Jurkat, Clone E6-1 (cell line): ENCODE measurements around the gene MYO5B. TPM values are rescaled to one million over a fixed set of nuclear protein-coding genes. Genes with fewer than 3 reads are reported as not detected.
"Not testable (repeated sequence)": the region's sequence is repeated elsewhere in the genome, so short reads cannot be mapped to it uniquely, and the experiment has no call there.

Source experiments
- DNase-seq: peaks from one replicate; pipeline ENCODE4 v3.0.0-alpha.2; 2011; ENCODE audit warnings: low read depth, low spot score
- H3K4me3 ChIP-seq: 2 replicates; pipeline ENCODE4 v1.5.1; 2011; ENCODE audit warnings: mild to moderate bottlenecking, low read length, control low read depth, moderate library complexity
- polyA plus RNA-seq: library from polyadenylated mRNA; unstranded; fragments of >200 nt; gene quantifications from one replicate; pipeline ENCODE4 v1.2.1, GENCODE V29; 2012; ENCODE audit warnings: missing spikeins; ENCODE audit not compliant: insufficient read length, insufficient read depth

The MYO5B gene
- polyA plus RNA-seq = 0.53 TPM

DNA sequence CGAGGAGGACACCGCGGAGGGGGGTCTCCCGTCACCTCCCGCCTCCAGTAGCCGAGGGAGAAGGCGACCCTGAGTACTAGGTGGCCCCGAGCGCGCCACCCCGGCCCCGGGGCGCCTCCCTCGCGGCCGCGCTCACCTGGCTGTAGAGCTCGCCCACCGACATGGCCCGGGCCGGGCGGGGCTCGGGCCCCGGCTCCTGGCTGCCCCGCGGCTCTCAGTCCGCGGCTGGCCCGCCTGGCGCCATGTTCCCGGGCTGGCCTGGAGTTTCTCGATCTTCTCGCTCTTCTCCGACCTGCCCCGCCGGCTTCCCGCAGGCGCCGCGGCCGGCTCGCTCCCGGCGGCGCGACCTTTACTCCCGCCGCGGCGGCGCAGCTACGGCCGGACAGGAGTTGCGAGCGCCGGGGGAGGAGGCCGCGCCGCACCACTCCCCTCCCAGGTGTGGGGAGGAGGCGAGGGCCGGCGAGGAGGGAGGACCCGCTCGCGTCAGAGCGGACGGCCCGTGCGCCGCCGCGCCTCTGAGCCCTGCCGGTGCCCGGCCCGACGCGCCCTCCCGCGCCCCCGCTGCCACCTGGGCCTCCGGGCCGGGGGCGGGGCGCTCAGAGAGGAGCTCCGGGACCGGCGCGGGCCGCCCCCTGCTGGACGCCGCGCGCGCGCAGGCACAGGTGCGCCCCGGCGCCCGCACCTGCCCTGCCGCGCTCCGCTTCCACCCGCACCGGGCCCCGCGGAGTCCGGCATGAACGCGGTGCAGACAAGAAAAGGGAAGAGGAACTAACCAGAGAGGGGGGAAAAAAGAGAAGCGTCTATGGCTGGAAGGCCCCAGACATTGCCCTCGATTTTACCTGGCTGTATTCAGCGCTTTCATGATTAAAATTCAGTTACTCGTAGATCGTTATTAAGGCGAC, at the start of gene MYO5B:
Gene MYO5B (minus strand): TSS at position 517 of the 902 bp plus-strand sequence. CDS start 354 bp downstream, at position 163.
- no peak for DNase-seq
- H3K4me3 ChIP-seq = no peak within 1 kb of the TSS

DNA sequence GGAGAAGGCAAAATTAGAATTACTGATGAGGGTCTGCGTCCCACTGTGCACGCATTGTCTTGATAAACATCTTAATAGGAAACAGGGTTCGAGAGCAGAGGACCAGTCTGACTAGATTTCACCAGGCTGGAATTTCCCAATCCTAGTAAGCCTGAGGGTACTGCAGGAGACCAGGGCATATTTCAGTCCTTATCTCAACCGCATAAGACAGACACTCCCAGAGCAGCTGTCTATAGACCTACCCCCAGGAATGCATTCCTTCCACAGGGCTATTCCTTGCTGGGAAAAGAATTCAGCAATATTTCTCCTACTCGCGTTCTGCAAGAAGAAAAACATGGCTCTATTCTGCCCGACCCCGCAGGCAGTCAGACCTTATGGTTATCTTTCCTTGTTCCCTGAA, 46.8 kb upstream of the MYO5B start:
- H3K4me3 ChIP-seq, DNase-seq: not testable (repeated sequence)

DNA sequence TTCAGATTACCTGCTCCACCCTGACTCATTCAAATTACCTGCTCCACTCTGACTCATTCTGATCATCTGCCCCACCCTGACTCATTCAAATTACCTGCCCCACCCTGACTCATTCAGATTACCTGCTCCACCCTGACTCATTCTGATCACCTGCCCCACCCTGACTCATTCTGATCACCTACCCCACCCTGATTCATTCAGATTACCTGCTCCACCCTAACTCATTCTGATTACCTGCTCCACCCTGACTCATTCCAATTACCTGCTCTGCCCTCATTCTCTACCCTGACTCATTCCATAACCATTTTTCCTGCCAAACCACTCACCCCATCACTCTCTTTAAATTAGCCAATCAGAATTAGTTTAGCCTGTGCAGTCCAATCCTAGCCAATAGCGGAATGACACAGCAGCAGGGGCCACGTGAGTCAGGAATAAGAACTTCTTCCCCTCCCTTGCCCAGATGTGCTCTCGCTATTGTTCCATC, 45.2 kb upstream of the MYO5B start:
- H3K4me3 ChIP-seq = no peak overlapping the region
- DNase-seq = no peak

DNA sequence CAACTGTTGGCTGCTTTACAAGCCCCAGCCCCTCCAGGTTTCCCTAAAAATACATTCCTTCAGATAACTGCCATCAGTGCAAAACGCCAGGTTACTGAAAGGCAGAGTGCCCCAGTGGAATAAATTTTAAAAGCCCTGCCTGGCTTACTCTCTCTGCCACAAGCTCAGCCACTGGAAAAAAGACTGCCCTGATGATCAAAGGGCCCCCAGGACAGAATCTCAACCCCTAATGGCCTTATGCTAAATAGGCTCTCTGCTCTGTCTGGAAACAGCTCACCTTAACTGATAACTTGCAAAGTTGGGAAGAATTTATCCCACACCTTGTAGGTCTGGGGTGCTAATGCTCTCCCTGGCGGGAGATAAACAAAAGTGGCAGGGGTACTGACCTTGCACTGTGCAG, 37.5 kb upstream of the MYO5B start:
- H3K4me3 ChIP-seq = no peak overlapping the region

DNA sequence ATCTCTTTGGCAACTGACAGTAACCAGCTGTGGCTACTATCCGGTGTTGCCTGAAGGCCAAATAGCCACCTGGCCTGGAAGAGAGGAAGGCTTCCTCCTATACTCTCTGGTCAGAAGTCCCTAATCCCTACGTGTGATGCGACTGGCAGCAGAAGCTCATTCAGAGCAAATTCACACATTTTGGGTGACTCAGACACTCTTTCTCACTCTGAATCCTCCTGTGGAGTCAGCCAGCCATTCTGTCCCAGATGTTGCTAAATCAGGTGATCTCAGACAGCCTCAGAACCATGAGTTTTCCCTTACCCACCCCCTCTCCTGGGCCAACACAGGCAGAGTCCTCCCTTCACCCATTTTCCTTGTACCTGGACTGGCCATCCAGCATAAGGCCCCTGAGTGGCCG, 36.7 kb upstream of the MYO5B start:
- no peak for DNase-seq

More for the DNA sequence above, 37.5 kb upstream of the MYO5B start:
- DNase-seq = no peak

DNA sequence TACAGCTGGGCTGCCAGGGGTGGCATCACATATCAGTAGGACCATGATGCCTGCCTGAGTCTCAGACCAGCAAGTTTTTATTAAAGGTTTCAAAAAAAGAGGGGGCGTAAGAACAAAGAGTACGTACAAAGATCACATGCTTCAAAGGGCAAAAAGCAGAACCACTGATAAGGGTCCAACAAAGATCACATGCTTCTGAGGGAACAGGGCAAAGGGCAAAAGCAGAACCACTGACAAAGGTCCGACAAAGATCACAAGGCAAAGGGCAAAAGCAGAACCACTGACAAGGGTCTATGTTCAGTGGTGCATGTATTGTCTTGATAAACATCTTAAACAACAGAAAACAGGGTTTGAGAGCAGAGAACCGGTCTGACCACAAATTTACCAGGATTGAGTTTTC, 25.3 kb upstream of the MYO5B start:
- not testable (repeated sequence) for DNase-seq, H3K4me3 ChIP-seq

More for the DNA sequence above, 36.7 kb upstream of the MYO5B start:
- H3K4me3 ChIP-seq = no peak overlapping the region

DNA sequence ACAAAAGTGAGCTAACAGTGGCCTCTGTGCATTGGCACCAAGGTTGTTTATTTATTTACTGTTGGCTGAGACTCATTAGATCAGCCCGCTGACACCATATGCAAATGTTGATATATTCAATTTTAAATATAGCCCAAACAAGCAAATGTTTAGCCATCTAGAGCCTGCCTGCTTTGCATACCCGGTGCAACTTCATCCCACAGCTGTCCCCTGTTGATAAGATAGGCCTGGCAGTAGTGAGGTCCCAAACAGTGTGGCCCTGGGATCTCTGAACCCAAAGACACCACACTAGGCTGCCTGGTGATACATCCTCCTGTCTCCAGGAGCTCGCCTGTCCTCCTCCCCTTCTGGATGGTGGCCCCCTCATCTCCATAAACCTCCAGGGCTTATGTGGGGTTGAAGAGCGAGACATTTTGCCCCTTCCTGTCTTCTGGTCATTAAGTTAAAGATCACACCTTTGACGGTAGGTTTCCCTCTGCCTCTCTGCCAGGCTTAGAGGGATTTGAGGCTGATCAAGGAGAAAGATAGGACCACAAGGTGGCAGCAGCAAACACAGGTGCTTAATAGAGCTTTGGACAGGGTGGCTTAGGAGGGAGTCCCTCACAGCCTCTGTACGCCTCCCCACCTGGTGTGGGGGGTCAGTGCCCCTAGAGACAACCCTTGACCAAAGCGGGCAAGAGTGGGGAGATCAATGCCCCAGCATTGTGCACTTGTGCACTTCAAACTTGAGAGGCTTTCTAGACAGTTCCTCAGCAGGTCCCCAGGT, 23.7 kb upstream of the MYO5B start:
- H3K4me3 ChIP-seq = no peak overlapping the region

DNA sequence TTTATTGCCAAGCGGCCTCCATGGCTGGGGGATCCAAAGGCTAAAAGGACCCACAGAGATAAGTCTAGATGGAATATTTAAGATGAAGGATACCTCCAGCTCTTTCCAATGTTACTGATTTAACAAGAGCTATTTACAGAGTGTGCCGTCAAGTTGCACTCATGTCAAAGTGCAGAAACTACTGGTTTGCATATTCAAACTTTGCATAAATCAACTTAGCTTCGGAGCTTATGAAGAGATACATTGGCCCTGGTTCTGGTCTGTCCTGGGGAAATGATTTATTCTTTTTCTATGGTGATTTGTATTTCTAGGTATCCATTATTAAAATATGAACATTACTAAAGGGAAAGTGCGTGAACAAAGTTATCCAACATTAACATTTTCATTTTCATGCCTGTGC, 14.4 kb upstream of the MYO5B start:
- DNase-seq = no peak
- no peak overlapping the region for H3K4me3 ChIP-seq

More for the DNA sequence above, 23.7 kb upstream of the MYO5B start:
- peak; percentile 35 for DNase-seq

DNA sequence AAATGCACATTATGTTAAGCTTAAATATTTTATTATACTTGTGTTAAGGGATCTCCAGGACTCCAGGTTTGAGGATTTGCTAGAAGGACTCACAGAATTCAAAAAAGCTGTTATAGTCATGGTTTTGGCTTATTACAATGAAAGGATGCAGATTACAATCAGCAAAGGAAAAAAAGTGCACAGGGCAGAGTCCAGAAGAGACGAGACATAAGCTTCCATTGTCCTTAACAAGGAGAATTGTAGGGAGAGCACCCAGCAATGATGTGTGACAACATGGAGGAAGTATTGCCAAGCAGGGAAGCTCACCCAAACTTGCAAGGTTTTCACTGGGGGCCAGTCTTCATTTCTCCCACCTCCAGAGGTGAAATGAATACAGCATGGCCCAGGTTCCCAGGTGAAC, 12.8 kb upstream of the MYO5B start:
- DNase-seq = no peak
- no peak overlapping the region for H3K4me3 ChIP-seq

DNA sequence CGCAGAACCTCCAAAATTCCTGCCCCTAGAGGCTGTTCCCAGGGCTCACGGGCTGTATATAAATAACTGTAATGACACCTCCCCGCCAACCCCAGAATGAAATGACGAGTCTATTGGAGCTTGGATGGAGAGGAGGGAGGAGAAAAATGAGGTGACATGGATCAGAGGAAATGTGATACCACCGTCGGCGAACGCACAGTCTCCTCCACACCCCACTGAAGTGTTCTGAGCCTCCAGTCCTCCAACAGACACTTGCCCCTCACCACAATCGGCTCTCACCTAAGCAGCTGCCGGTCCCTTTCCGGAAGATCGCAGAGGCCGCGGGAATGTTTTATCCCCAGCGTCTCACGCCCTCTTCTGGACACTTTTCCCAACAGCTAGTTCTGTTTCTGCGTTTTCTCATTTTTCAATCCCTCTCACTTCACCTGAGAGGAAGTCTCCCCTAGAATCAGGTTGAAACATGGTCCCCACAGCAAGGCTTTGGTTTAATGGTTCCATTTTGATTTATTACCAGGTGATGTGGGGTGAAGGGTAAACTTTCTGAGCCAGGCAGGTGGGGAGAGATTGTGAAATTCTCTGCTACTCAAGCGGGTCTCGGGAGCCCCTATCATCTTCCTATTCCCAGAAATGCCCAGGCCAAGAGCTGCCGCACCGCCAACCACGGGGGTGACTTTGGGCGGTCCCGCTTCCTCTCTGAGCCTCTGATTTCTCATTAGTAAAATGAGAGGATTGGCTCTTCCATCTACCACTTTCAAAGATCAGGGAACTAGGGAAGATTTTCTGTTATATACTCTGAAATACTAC, 9.1 kb upstream of the MYO5B start:
- DNase-seq = peak; percentile 28
- no peak overlapping the region for H3K4me3 ChIP-seq

DNA sequence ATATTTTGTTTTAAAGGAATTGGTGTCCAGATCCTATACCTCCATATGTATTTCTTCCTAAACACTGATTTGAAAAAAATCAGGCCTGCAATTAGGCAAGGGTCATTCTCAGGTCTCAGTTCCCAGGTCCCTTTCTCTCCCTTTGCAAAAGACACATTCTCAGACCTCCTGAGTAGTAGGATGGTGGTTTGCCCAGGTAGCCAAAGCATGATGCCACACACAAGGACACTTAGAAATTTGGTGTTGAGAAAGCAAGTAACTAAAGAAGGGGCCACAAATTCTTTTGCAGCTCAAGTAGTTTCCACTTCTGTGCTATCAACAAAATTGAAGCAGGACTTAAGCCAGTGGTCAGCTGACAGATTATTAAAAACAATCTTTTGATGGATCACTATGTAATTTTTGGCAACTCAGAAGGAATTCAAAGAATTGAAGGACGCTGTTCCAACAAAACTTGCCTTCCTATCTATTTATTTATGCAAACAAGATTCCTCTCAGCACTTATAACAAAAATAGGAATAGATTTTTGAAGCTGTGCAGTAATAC, 6.6 kb upstream of the MYO5B start:
- DNase-seq = no peak
- H3K4me3 ChIP-seq = no peak overlapping the region

DNA sequence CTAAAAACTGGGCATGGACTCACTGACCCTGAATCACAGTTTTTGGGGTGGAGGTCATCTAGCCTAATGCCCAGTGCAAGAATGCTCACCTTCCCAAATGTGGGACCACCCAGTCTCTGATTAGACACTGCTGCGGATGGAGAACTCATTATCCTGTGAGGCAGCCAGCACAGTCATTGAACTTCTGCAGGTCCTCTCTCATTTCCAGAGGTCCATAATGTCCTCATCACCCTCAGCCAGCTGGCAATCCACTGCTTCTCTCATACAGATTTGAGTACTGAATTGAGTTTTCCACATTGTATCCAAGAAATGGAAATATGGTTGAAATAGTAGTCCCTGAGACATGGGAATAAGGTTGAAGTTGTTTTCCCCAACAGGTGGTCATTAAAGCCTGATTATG, 5.0 kb upstream of the MYO5B start:
- no peak for DNase-seq
- no peak overlapping the region for H3K4me3 ChIP-seq

DNA sequence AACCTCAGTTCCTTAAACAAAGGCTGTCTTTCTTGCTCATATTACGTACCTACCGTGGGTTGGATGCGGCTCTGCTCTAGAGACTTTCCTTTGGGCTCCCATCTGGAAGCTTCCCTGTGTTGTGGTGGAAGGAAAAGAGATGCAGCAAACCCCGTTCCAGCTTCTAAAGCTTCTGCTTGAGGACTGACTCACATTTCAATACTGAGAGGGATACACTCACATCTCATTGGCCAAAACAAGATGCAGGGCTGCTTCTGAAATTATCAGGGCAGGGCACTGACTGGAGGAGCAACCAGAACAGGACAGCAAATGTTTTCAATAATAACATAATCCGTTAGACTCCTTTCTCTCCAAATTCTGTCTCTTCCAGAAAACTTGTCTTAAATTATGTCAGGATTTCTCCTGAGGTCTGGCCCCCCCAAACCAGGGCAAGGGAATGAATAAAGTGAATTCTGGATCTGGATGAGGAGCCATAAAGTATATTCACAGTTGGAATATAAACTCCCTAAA, 4.5 kb upstream of the MYO5B start:
- no peak overlapping the region for H3K4me3 ChIP-seq
- DNase-seq = no peak

DNA sequence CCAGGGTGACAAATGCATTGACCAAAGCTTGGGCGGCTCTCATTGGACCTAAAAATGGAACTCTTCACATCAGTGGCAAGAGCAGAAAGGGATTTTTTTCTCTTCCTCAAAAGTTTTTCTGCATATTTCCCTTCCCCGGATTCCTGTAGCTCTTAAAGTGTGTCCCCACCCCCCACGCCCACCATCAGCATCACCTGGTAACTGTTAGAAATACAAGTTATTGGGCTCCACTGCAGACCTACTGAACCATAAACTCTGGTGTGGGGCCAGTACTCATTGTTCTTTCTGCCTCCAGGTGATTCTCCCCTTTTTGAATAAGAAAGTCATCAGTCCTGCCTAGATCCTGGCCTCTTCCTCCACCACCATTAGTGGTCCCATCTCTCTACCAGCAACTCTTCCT, 1.3 kb upstream of the MYO5B start:
- DNase-seq = no peak

DNA sequence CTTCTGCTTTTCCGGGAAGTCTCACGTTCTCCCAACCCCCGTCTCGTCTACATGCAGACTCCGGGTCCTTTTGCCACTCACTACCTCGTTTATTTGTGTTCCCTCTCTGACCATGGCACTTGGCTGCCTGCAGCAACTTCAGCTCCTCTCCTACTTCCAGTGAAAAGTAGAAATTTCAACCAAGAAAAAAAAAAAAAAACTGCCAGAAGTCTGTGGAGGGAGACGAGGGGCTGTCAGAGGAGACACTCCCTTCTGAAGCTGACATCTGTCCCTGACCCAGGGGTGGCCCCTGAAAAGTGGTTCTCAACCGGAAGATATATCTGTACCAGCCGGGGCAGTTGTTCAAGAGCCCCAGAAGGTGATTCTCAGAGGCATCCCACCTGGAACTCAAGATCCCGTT, 742 bp upstream of the MYO5B start:
- no peak for DNase-seq
- H3K4me3 ChIP-seq = no peak overlapping the region

More for the DNA sequence above, 1.3 kb upstream of the MYO5B start:
- H3K4me3 ChIP-seq = no peak overlapping the region

DNA sequence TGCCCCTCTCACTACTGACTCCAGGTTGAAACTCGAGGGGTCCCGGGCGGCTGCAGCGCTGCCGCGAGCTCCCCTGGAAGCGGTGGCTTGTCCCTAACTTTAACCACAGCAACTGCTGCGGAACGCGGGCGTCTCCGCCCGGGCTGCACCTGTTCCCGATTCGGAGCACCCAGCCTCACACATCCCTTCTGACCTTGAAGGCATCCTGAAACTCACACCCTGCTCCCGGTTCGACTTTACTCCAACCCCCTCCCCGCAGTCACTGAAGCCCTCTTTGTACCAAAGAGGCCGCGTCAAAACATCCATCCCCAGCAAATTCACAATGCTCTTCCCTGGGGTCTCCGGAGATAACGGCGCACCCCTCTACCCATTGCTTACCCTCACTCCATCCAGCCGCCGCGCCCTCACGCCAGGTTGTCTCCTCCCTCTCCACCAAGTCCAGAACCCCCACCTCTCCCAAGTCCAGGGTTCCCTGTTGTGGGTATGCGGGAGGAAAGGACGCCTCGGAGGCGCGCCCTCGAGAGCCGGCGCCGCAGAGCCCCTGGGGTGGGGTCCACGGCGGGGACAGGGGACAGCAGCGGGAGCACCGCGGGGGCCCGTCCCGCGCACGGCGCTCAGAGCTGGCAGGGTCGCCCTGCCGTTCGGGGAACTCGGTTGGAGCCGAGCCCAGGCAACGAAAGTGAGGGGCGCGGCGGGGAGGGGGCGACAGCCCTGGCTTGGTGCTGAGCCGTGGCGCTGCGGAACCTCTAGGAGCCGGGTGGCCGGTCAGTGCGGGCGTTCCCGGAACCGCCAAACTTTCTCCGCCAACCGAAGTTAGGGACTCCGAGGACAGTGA, 934 bp downstream of the MYO5B start:
- DNase-seq = no peak
- no peak overlapping the region for H3K4me3 ChIP-seq

DNA sequence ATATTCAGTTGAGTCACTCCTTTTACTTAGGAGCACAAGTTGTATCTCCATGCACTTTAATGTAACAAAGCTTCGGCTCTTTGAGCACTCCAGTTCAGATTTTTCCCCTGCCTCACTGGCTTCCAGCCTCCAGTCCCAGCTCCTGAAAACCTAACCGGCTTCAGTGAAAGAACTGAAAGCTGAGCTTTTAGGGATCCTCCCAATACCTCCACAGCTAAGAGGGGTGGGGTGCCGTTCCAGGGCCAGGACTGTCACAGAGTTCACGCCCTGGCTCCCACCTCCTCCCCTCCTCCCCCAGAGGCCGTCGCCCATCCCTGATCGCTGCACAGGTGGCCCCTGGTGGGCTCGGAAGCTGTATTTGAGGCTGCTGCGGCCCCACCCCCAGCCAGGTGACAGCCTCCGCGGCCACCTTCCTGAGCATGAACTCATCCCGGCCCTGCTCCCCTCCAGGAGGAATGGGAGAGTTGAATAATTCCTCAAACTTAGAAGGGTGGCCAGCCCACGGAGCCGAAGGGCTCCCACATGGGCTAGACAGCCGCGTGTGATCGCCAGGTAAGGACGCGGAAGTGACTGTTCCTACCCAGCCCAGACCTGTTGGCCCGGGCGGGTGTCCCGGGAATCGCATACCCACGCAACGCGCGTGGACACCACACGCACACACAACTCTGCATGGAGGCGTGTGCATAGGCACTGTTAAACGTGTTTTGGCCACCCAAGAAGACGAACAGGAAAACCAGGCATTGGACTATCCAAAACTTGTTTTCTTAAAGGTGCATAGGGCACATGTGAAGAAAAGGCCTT, 1.8 kb downstream of the MYO5B start:
- no peak for DNase-seq
- H3K4me3 ChIP-seq = no peak overlapping the region
